Measurements from ENCODE around the gene MAPKAPK2. TPM values are rescaled to one million over a fixed set of nuclear protein-coding genes. Genes with fewer than 3 reads are reported as not detected.

The MAPKAPK2 gene
- total RNA-seq, 1 experiment from 2014 or later, result 51.1 TPM

DNA sequence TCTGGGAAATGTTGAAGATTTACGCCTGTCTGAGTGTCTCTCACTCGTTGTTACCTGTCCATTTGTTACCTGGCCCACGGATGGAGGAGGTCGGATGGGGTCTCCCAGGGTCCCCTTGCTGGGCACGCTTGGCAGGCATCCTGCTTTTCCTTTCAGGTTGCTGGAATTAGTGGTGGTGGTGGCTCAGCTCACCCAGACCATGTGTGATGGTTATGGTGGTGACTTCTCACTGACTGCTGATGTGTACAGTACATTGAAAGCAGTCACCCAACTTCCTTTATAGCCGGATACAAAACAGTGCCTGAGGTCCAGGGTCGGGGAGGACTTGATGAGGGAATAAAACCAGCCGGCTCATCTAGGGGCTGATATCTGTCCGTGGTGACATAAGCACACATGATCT is 19.5 kb downstream of the MAPKAPK2 start:
- Histone ChIP-seq H3K36me3 (ENCODE audit: control insufficient read depth in 1 of 2, insufficient read depth in 2 of 2, low read length in 2 of 2) (no peaks in the 10 kb centered on the region), H3K27ac (ENCODE audit: low read depth, low read length) (no peak overlapping the region), H3K79me2 (ENCODE audit: insufficient read depth, low read length) (peaks cover 93% of the 10 kb centered on the region), H3K27me3 (ENCODE audit: insufficient read depth, low read length) (no peaks in the 10 kb centered on the region), H3K4me3 (replicated peaks in 1 of 2; ENCODE audit: low read depth in 1 of 2, low read length in 2 of 2) (no peak overlapping the region), H3K9me3 (ENCODE audit: control insufficient read depth in 1 of 2, insufficient read depth in 1 of 2, low read depth in 1 of 2, low read length in 2 of 2) (no peaks in the 10 kb centered on the region), H3K4me1 (ENCODE audit: control insufficient read depth in 1 of 2, insufficient read depth in 2 of 2, low read length in 2 of 2) (peaks cover 0 to 2% of the 10 kb centered on the region in 2 experiments; a peak in 1 of 4 replicates), H3K4me2 (ENCODE audit: low read length) (no peak overlapping the region), H3K9me2 (ENCODE audit: insufficient read depth) (no peaks in the 10 kb centered on the region), H2AFZ (ENCODE audit: low read depth, low read length, poor library complexity, severe bottlenecking) (no peak overlapping the region), H4K20me1 (ENCODE audit: insufficient read depth) (peaks cover 5% of the 10 kb centered on the region; the same call in 1 of the 2 replicates), H3K9ac (ENCODE audit: low read length) (no peak overlapping the region)
- no TSS peak for BruUV-seq (replicated peaks)
- no peak for DNase-seq (ENCODE audit: low read depth, low spot score)
- CTCF ChIA-PET, result no interaction called here
- no peak for ATAC-seq
- no peak for TF ChIP-seq CBX3 (IDR thresholded peaks at IDR 0.05; ENCODE audit: low read depth)
- TF ChIP-seq, protein P1, sequence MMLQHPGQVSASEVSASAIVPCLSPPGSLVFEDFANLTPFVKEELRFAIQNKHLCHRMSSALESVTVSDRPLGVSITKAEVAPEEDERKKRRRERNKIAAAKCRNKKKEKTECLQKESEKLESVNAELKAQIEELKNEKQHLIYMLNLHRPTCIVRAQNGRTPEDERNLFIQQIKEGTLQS (IDR thresholded peaks at IDR 0.05), result no peak
- intact Hi-C loops (cut with micrococcal nuclease), result no loop called here
- RAD21 ChIA-PET (ENCODE audit: low non-redundant PET in 1 of 2, low total read pairs in 2 of 2, uncharacterized antibody in 2 of 2, unreplicated experiment in 2 of 2), result no interaction called here
- POLR2A ChIA-PET, result no interaction called here

- RAD21 ChIA-PET (ENCODE audit: low non-redundant PET in 1 of 2, low total read pairs in 2 of 2, uncharacterized antibody in 2 of 2, unreplicated experiment in 2 of 2), result no interaction called here
- no peaks in the 10 kb centered on the region for H3K9me3 ChIP-seq (ENCODE audit: control insufficient read depth in 1 of 2, insufficient read depth in 1 of 2, low read depth in 1 of 2, low read length in 2 of 2)
- H3K9me2 ChIP-seq (ENCODE audit: insufficient read depth), result no peaks in the 10 kb centered on the region
- no peak overlapping the region for H3K9ac ChIP-seq (ENCODE audit: low read length)
- intact Hi-C loops (cut with micrococcal nuclease), result no loop called here
- H4K20me1 ChIP-seq (ENCODE audit: insufficient read depth), result peaks cover 5% of the 10 kb centered on the region; the same call in 1 of the 2 replicates
- peaks cover 93% of the 10 kb centered on the region for H3K79me2 ChIP-seq (ENCODE audit: insufficient read depth, low read length)
- CTCF ChIA-PET, result no interaction called here
- no peak overlapping the region for H2AFZ ChIP-seq (ENCODE audit: low read depth, low read length, poor library complexity, severe bottlenecking)
- H3K4me1 ChIP-seq (ENCODE audit: control insufficient read depth in 1 of 2, insufficient read depth in 2 of 2, low read length in 2 of 2), result peaks cover 0 to 10% of the 10 kb centered on the region in 2 experiments; a peak in 1 of 4 replicates
- no peak overlapping the region for H3K4me2 ChIP-seq (ENCODE audit: low read length)
- TF ChIP-seq SRF (IDR thresholded peaks at IDR 0.05; ENCODE audit: low read depth) (no peak), CBX3 (IDR thresholded peaks at IDR 0.05; ENCODE audit: low read depth) (no peak), YY1 (IDR thresholded peaks at IDR 0.05; ENCODE audit: extremely low read depth, insufficient replicate concordance, low read depth, low read length) (no peak), EZH2 (IDR thresholded peaks at IDR 0.05) (no peak), ZFX (IDR thresholded peaks at IDR 0.05) (no peak), POLR2A (IDR thresholded peaks at IDR 0.05; ENCODE audit: borderline replicate concordance, extremely low read depth, insufficient read depth, insufficient read length) (no peak), EGR1 (IDR thresholded peaks at IDR 0.05; ENCODE audit: low read depth) (no peak), TCF7L2 (IDR thresholded peaks at IDR 0.05; ENCODE audit: borderline replicate concordance, extremely low read depth, insufficient read depth, insufficient read length) (no peak), CEBPB (IDR thresholded peaks at IDR 0.05; ENCODE audit: low read depth) (no peak), RAD21 (IDR thresholded peaks at IDR 0.05; ENCODE audit: low read depth) (no peak)
- TF ChIP-seq, protein P2, sequence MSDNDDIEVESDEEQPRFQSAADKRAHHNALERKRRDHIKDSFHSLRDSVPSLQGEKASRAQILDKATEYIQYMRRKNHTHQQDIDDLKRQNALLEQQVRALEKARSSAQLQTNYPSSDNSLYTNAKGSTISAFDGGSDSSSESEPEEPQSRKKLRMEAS (IDR thresholded peaks at IDR 0.05), result no peak
- H3K27me3 ChIP-seq (ENCODE audit: insufficient read depth, low read length), result no peaks in the 10 kb centered on the region
- BruUV-seq (replicated peaks), result no TSS peak
- no peaks in the 10 kb centered on the region for H3K36me3 ChIP-seq (ENCODE audit: control insufficient read depth in 1 of 2, insufficient read depth in 2 of 2, low read length in 2 of 2)
- DNase-seq (ENCODE audit: low read depth, low spot score), result no peak
- no peak for ATAC-seq
- no peak overlapping the region for H3K27ac ChIP-seq (ENCODE audit: low read depth, low read length)
- POLR2A ChIA-PET, result no interaction called here
- no peak overlapping the region for H3K4me3 ChIP-seq (replicated peaks in 1 of 2; ENCODE audit: low read depth in 1 of 2, low read length in 2 of 2)
Measured at GRCh38 chr1:206705191-206705590, 20.5 kb downstream of the MAPKAPK2 start.
